Activated naive CD4-positive, alpha-beta T cell treated with anti-CD3 and anti-CD28 coated beads, Interleukin-2, amount 50 U/mL, for 72 hours (primary cell): ENCODE data around the gene ARL13B. TPM values are rescaled to one million over a fixed set of nuclear protein-coding genes. Genes with fewer than 3 reads are reported as not detected.

Source experiments
- total RNA-seq, 2 donors: library from RNA; stranded (reverse); gene quantifications; one replicate each; pipeline ENCODE4 v1.2.3, GENCODE V29; 2022

Gene ARL13B
- total RNA-seq, 2 donors from 2014 or later: 9.0 to 9.5 TPM

Other genes starting within 250 kb of the ARL13B start
- 1 to 10 TPM; 1.8 to 3.0 TPM for gene PROS1, start 6.3 kb upstream of the ARL13B start, total RNA-seq
- not detected for gene STX19, start 48.4 kb downstream of the ARL13B start, total RNA-seq
- 1 to 10 TPM; 2.3 to 6.7 TPM for gene DHFR2, start 82.8 kb downstream of the ARL13B start, total RNA-seq
- gene NSUN3, start 82.9 kb downstream of the ARL13B start, total RNA-seq: 10 to 100 TPM; 18.3 to 27.1 TPM